GM18870 (cell line): Measurements from ENCODE around the gene SETSIP.
"Not testable (repeated sequence)": the region's sequence is repeated elsewhere in the genome, so short reads cannot be mapped to it uniquely, and the experiment has no call there.

ENCODE experiments used
- ATAC-seq: cut with Tn5 transposase; IDR thresholded peaks from one replicate; pipeline ENCODE4 v1.9.1; 2021; ENCODE audit warnings: moderate library complexity; ENCODE audit not compliant: unreplicated experiment

Gene SETSIP, protein sequence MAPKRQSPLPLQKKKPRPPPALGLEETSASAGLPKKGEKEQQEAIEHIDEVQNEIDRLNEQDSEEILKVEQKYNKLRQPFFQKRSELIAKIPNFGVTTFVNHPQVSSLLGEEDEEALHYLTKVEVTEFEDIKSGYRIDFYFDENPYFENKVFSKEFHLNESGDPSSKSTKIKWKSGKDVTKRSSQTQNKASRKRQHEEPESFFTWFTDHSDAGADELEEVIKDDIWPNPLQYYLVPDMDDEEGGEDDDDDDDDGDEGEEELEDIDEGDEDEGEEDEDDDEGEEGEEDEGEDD

DNA sequence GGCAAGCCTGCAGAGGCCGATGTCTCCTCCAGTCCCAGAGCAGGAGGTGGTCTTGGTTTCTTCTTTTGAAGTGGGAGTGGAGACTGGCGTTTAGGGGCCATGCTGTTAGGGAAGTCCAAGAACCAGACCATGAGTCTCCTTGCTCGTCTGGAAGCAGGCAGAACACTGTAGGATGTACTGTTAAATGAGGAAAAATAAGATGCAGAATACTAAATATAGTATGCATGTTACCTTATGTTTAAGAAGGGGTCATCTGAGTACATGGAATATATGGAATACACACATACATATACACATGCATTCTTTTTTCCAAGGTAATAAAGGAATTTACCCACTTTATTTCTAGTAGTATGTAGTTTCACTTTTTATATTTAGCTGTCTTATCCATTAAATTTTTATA is at the start of gene SETSIP:
TSS of gene SETSIP (minus strand) at position 101 of the 400 bp plus-strand sequence. CDS start at position 101, 0 bp downstream.
- ATAC-seq, result no peak

DNA sequence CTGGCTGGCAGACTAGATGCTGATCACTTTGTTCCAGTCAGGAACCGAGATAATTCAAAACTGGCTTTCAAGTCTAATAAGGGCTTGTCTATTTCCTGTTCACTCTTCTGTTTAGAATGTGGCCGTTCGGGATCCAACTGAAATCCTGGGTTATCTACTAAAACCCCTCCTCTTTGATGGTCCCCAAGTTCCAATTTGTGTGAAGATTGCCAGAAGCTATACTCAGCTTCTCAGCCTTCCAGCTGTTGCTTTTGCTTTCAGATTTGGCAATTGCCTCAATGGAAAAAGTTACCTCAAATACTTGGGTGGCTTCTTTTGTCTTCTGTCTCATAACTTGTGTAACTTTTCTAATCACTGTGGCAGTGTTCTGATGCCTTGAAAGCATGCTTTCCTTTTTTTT is 48.7 kb upstream of the SETSIP start:
- no peak for ATAC-seq

GRCh38 chr1:92118826-92119225 is 43.6 kb upstream of the SETSIP start:
- ATAC-seq, result no peak

DNA sequence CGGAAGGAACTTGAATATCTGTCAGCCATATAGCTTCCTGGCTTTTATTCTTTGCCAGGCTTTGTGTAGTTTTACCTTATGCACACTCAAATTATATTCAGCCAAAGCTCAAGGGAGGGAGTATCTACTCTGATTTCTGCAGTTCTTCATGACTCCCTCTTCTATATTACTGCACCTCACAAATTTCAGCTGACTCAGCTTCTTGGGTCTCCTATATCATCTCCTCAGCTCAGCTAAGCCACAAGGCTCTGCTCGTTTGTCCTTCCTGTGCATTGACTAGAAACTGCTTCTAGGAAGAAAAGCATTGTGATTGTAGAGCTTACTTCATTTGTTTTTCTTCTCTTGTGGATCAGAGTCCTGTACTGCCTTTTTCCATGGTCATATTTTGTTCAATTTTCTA is 42.3 kb upstream of the SETSIP start:
- ATAC-seq, result no peak

GRCh38 chr1:92108631-92109030 is 33.4 kb upstream of the SETSIP start:
- no peak for ATAC-seq

- no peak for ATAC-seq
These were observed 30.4 kb upstream of the SETSIP start for GRCh38 chr1:92105546-92106081.

DNA sequence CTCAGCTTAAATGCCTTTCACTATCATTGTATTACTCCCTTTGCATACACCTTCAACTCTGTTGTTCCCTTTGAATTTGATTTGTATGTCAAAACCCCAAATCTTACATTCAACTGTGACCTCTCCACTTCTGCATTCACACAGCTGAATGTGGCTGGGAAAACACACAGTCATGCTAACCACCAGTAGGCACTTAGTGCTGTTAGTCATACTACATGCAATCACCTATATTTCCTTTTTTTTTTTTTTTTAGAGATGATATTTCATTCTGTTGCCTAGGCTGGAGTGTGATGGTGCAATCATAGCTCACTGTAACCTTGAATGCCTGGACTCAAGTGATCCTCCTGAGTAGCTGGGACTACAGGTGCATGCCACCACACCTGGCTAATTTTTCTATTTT is 21.1 kb upstream of the SETSIP start:
- no peak for ATAC-seq

- ATAC-seq, result no peak
These were observed 20.7 kb upstream of the SETSIP start for GRCh38 chr1:92095874-92096273.

DNA sequence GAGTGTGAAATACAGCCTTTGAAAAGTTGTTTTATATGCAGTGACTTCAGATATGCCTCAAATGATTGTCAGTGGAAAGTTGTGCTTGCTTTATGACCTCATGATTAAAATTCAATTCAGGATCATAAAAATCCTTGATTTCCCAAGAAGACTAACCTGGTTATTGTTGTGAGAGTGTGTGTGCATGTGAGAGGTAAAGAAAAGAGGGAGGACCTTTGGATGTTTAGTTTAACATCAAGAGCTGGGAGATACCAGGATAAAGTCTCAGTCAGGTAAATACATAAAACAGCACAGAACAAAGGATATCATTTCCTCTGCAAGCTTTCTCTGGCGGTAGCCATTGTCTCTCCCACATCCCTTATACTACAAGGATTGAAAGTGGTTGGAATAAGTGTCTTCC is 19.4 kb upstream of the SETSIP start:
- ATAC-seq, result no peak

- no peak for ATAC-seq
These were observed 18.9 kb upstream of the SETSIP start for GRCh38 chr1:92094090-92094489.

DNA sequence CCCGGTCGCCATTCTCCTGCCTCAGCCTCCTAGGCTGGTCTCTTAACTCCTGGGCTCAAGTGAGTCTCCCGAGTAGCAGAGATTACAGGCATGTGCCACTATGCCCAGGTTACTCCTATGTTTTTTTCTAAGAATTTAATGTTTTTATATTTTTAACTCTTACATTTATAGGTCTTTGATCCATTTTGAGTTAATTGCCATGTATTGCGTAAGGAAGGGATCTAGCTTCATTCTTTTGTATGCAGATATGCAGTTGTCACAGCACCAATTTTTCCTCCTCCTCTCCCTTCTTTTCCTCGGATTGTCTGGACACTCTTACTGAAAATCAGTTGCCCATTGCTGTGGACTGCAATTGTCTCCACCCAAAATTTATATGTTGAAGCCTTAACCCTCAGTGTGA is 16.4 kb upstream of the SETSIP start:
- ATAC-seq, result no peak

DNA sequence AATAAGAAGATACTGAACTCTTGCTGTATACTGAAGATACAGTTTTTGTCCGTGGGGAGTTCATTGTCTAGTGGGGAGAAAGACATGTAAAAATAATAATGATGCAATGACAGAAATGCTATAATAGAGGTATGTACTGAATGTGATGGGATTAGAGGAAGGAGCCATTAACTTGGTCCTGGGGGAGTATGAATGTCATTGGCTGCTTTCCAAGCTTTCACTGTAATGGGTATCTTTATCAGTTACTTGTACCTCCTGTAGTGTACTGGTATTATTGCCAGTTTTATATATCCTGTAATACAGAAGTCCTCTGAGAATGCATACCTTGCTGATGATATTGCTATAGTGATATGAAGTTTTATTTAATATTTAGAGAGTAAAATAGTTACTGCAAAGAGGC is 12.3 kb upstream of the SETSIP start:
- no peak for ATAC-seq

GRCh38 chr1:92085727-92086126 is 10.5 kb upstream of the SETSIP start:
- no peak for ATAC-seq

GRCh38 chr1:92084651-92085050 is 9.4 kb upstream of the SETSIP start:
- no peak for ATAC-seq

DNA sequence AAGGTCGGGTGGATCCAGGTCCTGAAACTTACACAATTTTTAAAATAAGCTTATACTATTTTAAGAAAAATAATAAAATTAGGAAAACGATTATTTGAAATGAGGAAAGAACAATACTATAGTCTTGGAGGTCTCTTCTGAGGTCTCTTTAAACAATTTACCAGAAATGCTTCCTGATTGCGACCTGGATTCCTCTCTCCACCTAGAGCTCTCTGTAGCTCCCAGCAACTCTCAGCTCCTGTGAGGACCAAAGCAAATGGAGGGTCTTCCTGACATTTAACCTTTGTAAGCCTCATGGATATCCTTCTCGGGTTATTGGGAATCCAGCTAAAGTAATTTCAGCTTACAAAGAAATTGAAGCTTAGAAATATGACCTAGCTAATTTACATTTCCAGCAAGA is 5.8 kb upstream of the SETSIP start:
- no peak for ATAC-seq

GRCh38 chr1:92080128-92080985 is 5.1 kb upstream of the SETSIP start, which contains the start of gene BTBD8:
TSS of gene BTBD8 (plus strand) at chr1:92080345. CDS start at chr1:92080572, 227 bp downstream.
- ATAC-seq, result peak; percentile 91

- ATAC-seq, result no peak
These were observed 4.2 kb upstream of the SETSIP start for GRCh38 chr1:92079441-92079840.

DNA sequence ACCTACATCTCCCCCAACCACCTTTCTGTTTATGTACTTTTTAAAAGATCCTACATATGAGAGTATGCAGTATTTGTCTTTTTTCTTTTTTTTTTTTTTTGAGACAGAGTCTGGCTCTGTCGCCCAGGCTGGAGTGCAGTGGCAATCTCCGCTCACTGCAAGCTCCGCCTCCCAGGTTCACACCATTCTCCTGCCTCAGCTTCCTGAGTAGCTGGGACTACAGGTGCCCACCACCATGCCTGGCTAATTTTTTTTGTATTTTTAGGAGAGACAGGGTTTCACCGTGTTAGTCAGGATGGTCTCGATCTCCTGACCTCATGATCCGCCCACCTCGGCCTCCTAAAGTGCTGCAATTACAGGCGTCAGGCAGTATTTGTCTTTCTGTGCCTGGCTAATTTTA is 2.9 kb upstream of the SETSIP start:
- ATAC-seq, result not testable (repeated sequence)

GRCh38 chr1:92076363-92076762 is 1.2 kb upstream of the SETSIP start:
- no peak for ATAC-seq

- ATAC-seq, result not testable (repeated sequence)
These were observed 765 bp downstream of the SETSIP start for GRCh38 chr1:92074446-92074845.

DNA sequence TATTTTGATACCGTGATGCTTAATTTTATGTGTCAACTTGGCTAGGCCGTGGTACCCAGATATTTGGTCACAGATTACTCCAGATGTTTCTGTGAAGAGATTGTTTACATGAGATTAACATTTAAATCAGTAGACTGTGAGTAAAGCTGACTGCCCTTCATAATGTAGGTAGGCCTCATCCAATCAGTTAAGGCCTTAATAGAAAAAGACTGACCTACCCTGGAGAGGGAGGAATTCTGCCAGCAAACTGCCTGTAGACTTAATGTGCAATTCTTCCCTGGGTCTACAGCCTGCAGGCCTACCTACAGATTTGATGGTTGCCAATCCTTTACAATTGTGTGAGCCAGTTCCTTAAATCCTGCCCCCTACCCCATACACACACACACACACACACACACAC is 4.3 kb downstream of the SETSIP start:
- no peak for ATAC-seq

- no peak for ATAC-seq
These were observed 8.9 kb downstream of the SETSIP start for GRCh38 chr1:92066321-92066720.
